ENCODE results near the gene VAT1L.

DNA sequence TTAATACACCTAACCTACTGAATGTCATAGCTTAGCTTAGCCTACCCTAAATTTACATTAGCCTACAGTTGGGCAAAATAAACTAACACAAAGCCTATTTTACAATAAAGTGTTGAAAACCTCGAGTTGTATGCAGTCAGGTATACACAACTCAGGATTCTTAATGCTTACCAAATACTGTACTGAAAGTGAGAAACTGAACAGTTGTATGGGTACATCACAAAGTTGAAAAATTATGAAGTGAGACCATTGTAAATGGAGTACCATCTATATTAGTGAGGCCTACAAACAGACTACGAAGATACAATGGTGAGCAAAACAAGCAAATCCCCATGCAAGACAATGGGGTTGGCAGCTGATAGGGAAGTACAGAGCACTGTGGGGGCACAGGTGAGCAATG, 79.7 kb downstream of the VAT1L start:
- TF ChIP-seq, protein P1, sequence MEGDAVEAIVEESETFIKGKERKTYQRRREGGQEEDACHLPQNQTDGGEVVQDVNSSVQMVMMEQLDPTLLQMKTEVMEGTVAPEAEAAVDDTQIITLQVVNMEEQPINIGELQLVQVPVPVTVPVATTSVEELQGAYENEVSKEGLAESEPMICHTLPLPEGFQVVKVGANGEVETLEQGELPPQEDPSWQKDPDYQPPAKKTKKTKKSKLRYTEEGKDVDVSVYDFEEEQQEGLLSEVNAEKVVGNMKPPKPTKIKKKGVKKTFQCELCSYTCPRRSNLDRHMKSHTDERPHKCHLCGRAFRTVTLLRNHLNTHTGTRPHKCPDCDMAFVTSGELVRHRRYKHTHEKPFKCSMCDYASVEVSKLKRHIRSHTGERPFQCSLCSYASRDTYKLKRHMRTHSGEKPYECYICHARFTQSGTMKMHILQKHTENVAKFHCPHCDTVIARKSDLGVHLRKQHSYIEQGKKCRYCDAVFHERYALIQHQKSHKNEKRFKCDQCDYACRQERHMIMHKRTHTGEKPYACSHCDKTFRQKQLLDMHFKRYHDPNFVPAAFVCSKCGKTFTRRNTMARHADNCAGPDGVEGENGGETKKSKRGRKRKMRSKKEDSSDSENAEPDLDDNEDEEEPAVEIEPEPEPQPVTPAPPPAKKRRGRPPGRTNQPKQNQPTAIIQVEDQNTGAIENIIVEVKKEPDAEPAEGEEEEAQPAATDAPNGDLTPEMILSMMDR (IDR thresholded peaks at IDR 0.05; ENCODE audit: low read depth, low read length, missing input control) = no peak
- TF ChIP-seq GABPA (IDR thresholded peaks at IDR 0.05 in 1 of 2, conservative IDR thresholded peaks at IDR 0.05 in 1 of 2) (no peak), HNF4G (IDR thresholded peaks at IDR 0.05) (no peak), TAF1 (conservative IDR thresholded peaks at IDR 0.05) (no peak), RXRA (IDR thresholded peaks at IDR 0.05) (no peak), YY1 (IDR thresholded peaks at IDR 0.05) (no peak), JUND (IDR thresholded peaks at IDR 0.05) (no peak), SP1 (IDR thresholded peaks at IDR 0.05) (no peak)
- TF ChIP-seq, protein P2, sequence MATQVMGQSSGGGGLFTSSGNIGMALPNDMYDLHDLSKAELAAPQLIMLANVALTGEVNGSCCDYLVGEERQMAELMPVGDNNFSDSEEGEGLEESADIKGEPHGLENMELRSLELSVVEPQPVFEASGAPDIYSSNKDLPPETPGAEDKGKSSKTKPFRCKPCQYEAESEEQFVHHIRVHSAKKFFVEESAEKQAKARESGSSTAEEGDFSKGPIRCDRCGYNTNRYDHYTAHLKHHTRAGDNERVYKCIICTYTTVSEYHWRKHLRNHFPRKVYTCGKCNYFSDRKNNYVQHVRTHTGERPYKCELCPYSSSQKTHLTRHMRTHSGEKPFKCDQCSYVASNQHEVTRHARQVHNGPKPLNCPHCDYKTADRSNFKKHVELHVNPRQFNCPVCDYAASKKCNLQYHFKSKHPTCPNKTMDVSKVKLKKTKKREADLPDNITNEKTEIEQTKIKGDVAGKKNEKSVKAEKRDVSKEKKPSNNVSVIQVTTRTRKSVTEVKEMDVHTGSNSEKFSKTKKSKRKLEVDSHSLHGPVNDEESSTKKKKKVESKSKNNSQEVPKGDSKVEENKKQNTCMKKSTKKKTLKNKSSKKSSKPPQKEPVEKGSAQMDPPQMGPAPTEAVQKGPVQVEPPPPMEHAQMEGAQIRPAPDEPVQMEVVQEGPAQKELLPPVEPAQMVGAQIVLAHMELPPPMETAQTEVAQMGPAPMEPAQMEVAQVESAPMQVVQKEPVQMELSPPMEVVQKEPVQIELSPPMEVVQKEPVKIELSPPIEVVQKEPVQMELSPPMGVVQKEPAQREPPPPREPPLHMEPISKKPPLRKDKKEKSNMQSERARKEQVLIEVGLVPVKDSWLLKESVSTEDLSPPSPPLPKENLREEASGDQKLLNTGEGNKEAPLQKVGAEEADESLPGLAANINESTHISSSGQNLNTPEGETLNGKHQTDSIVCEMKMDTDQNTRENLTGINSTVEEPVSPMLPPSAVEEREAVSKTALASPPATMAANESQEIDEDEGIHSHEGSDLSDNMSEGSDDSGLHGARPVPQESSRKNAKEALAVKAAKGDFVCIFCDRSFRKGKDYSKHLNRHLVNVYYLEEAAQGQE (IDR thresholded peaks at IDR 0.05) = no peak
- TF ChIP-seq, protein P3, sequence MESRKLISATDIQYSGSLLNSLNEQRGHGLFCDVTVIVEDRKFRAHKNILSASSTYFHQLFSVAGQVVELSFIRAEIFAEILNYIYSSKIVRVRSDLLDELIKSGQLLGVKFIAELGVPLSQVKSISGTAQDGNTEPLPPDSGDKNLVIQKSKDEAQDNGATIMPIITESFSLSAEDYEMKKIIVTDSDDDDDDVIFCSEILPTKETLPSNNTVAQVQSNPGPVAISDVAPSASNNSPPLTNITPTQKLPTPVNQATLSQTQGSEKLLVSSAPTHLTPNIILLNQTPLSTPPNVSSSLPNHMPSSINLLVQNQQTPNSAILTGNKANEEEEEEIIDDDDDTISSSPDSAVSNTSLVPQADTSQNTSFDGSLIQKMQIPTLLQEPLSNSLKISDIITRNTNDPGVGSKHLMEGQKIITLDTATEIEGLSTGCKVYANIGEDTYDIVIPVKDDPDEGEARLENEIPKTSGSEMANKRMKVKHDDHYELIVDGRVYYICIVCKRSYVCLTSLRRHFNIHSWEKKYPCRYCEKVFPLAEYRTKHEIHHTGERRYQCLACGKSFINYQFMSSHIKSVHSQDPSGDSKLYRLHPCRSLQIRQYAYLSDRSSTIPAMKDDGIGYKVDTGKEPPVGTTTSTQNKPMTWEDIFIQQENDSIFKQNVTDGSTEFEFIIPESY (IDR thresholded peaks at IDR 0.05) = no peak
